DND-41 (cell line): ENCODE measurements around the gene ZGPAT.

ENCODE experiments used
- EZH2 ChIP-seq: IDR thresholded peaks from 3 replicates; pipeline ENCODE4 v1.6.1; 2012; ENCODE audit warnings: borderline replicate concordance, low read depth, mild to moderate bottlenecking, moderate library complexity, low read length, inconsistent platforms; ENCODE audit not compliant: severe bottlenecking
- TF ChIP-seq, protein P1 (sequence below): IDR thresholded peaks from 2 replicates; pipeline ENCODE4 v1.5.1; 2012; ENCODE audit warnings: borderline replicate concordance, low read length, moderate library complexity, mild to moderate bottlenecking; ENCODE audit not compliant: poor library complexity, severe bottlenecking; ENCODE audit errors: extremely low read depth

DNA sequence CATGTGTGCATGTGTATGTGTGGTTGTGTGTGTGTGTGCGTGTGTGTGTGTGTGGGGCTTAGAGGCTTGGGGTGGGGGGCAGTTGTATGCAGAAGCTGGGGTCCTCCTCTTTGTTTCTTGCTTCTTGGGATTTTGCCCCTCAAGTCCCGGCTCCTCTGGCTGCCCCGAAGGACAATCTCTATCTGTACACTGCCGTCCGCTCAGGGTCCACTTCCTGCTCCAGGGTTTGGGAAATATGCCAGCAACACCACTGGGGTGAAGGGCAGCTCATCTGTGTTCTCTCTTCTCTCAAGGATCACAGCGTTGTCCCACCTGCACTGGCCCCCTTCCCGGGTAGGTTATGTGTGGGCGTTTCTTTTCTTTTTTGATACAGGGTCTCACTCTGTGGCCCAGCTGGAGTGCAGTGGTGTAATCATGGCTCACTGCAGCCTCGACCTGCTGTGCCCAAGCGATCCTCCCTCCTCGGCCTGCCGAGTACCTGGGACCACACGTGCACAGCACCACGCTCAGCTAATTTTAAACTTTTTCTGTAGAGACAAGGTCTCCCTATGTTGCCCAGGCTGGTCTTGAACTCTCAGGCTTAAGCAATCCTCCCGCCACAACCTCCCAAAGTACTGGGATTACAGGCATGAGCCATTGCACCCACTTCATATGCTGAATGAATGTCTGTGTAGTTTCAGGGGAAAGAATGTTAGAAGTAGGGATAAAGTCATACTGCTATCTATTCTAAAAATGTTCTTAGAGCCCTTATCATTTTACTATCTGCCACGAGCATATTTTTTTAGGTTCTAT, 57.4 kb downstream of the ZGPAT start:
- TF ChIP-seq, protein P1, sequence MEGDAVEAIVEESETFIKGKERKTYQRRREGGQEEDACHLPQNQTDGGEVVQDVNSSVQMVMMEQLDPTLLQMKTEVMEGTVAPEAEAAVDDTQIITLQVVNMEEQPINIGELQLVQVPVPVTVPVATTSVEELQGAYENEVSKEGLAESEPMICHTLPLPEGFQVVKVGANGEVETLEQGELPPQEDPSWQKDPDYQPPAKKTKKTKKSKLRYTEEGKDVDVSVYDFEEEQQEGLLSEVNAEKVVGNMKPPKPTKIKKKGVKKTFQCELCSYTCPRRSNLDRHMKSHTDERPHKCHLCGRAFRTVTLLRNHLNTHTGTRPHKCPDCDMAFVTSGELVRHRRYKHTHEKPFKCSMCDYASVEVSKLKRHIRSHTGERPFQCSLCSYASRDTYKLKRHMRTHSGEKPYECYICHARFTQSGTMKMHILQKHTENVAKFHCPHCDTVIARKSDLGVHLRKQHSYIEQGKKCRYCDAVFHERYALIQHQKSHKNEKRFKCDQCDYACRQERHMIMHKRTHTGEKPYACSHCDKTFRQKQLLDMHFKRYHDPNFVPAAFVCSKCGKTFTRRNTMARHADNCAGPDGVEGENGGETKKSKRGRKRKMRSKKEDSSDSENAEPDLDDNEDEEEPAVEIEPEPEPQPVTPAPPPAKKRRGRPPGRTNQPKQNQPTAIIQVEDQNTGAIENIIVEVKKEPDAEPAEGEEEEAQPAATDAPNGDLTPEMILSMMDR = no peak
- no peak for TF ChIP-seq EZH2
